CD8-positive, alpha-beta memory T cell (primary cell): ENCODE measurements around the gene CLCNKB. TPM values are rescaled to one million over a fixed set of nuclear protein-coding genes. Genes with fewer than 3 reads are reported as not detected.
"Not testable (repeated sequence)": the region's sequence is repeated elsewhere in the genome, so short reads cannot be mapped to it uniquely, and the experiment has no call there.

Source experiments
- CTCF ChIA-PET: fragments of 350-600 bp; sonication (Branson Sonifier 250); formaldehyde crosslinking; loops from one replicate; lab custom pipeline; 2021; ENCODE audit warnings: antibody characterized with exemption; lab: Charles Lee
- POLR2A ChIA-PET: fragments of 350-600 bp; sonication (Branson Sonifier 250); formaldehyde crosslinking; loops from one replicate; lab custom pipeline; 2021; ENCODE audit warnings: antibody characterized with exemption; lab: Charles Lee
- DNase-seq, 5 donors: peaks; one replicate each; pipeline versions ENCODE4 v3.0.0 to v3.0.0-alpha.2; 2020 to 2022; ENCODE audit warnings: mixed read lengths in 1 of 5
- H3K27ac ChIP-seq: one replicate; pipeline ENCODE4 v1.7.0; 2013; ENCODE audit warnings: low read depth, mild to moderate bottlenecking, low read length, moderate library complexity
- H3K27me3 ChIP-seq: 2 replicates; pipeline ENCODE4 v1.7.0; 2013; ENCODE audit warnings: low read length, mild to moderate bottlenecking; ENCODE audit not compliant: insufficient read depth, poor library complexity, severe bottlenecking
- H3K36me3 ChIP-seq: 2 replicates; pipeline ENCODE4 v1.7.0; 2013; ENCODE audit warnings: mild to moderate bottlenecking, low read length, moderate library complexity; ENCODE audit not compliant: insufficient read depth
- H3K4me1 ChIP-seq: 2 replicates; pipeline ENCODE4 v1.7.0; 2013; ENCODE audit warnings: mild to moderate bottlenecking, low read length, moderate library complexity; ENCODE audit not compliant: insufficient read depth
- H3K4me3 ChIP-seq: 2 replicates; pipeline ENCODE4 v1.7.0; 2013; ENCODE audit warnings: mild to moderate bottlenecking, low read length
- H3K9me3 ChIP-seq: 2 replicates; pipeline ENCODE4 v1.7.0; 2013; ENCODE audit warnings: mild to moderate bottlenecking, low read length
- H3K27ac Mint-ChIP-seq, 8 donors: one replicate each; pipeline ENCODE4 v1.8.0; 2020 to 2021; ENCODE audit warnings: mixed read lengths in 8 of 8, mild to moderate bottlenecking in 6 of 8, inconsistent platforms in 3 of 8, moderate library complexity in 3 of 8
- H3K27me3 Mint-ChIP-seq, 2 donors: one replicate each; pipeline ENCODE4 v1.8.0; 2020 to 2021; ENCODE audit warnings: mixed read lengths in 2 of 2, mild to moderate bottlenecking in 1 of 2, moderate library complexity in 1 of 2
- H3K36me3 Mint-ChIP-seq, 3 donors: one replicate each; pipeline ENCODE4 v1.8.0; 2020 to 2021; ENCODE audit warnings: mixed read lengths in 3 of 3, inconsistent platforms in 1 of 3, mild to moderate bottlenecking in 1 of 3
- H3K4me1 Mint-ChIP-seq, 3 donors: one replicate each; pipeline ENCODE4 v1.8.0; 2020 to 2021; ENCODE audit warnings: mixed read lengths in 3 of 3, inconsistent platforms in 1 of 3, mild to moderate bottlenecking in 1 of 3
- H3K4me3 Mint-ChIP-seq, 7 donors: one replicate each; pipeline ENCODE4 v1.8.0; 2020 to 2021; ENCODE audit warnings: mixed read lengths in 7 of 7, mild to moderate bottlenecking in 6 of 7, moderate library complexity in 4 of 7, inconsistent platforms in 2 of 7
- H3K9me3 Mint-ChIP-seq, 5 donors: one replicate each; pipeline ENCODE4 v1.8.0; 2020 to 2022; ENCODE audit warnings: mixed read lengths in 5 of 5, mild to moderate bottlenecking in 3 of 5, moderate library complexity in 2 of 5, inconsistent platforms in 1 of 5
- polyA plus RNA-seq: library from polyadenylated mRNA; unstranded; fragments of 300-500 nt; fragmentation: Illumina TruSeq; gene quantifications from one replicate; pipeline ENCODE4 v1.2.3, GENCODE V29; 2021
- total RNA-seq, 2 experiments: library from RNA; stranded (reverse); gene quantifications; one replicate each; pipeline ENCODE4 v1.2.3, GENCODE V29; 2021

The CLCNKB gene
- total and polyA plus RNA-seq, 3 experiments from 2014 or later, result not detected

DNA sequence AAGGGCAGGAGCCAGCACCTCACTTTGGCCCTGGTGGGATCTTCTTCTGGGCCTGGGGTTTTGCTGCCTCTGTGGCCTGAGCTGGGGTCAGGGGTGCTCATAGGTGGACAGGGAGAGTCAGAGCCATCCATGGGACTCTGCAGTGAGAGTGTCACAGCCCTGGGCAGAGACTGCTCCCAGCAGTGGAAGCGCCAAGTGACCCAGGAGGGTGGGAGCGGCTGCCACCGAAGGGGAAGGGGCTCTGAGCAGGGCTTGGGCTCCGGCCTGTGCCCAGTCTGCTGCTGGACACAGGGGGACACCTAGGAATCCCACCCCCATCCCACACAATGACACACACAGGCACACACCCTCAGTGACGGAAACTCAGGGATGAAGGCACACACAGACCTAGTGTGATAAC, 368 bp downstream of the CLCNKB start:
- no peak overlapping the region for H3K27ac ChIP-seq
- no peaks in the 10 kb centered on the region for H3K36me3 ChIP-seq
- no peak for DNase-seq
- H3K4me3 ChIP-seq, result no peak overlapping the region
- Mint-ChIP-seq H3K4me3 (no peak overlapping the region), H3K27ac (no peak overlapping the region), H3K4me1 (peaks cover 2 to 5% (median 3%) of the 10 kb centered on the region in 3 donors), H3K9me3 (no peaks in the 10 kb centered on the region), H3K27me3 (peaks cover 7 to 17% of the 10 kb centered on the region in 2 donors), H3K36me3 (no peaks in the 10 kb centered on the region)
- ChIA-PET CTCF (no interaction called here), POLR2A (no interaction called here)
- H3K9me3 ChIP-seq, result no peaks in the 10 kb centered on the region
- H3K27me3 ChIP-seq, result no peaks in the 10 kb centered on the region
- no peaks in the 10 kb centered on the region for H3K4me1 ChIP-seq

GRCh38 chr1:16046842-16047241, 3.3 kb downstream of the CLCNKB start:
- Mint-ChIP-seq H3K4me1 (peaks cover 2 to 5% (median 3%) of the 10 kb centered on the region in 3 donors), H3K27me3 (peaks cover 7 to 33% of the 10 kb centered on the region in 2 donors), H3K4me3 (no peak overlapping the region), H3K27ac (no peak overlapping the region), H3K9me3 (no peaks in the 10 kb centered on the region), H3K36me3 (no peaks in the 10 kb centered on the region)
- Histone ChIP-seq H3K27ac (no peak overlapping the region), H3K4me1 (no peaks in the 10 kb centered on the region), H3K9me3 (no peaks in the 10 kb centered on the region), H3K36me3 (no peaks in the 10 kb centered on the region), H3K27me3 (no peaks in the 10 kb centered on the region), H3K4me3 (no peak overlapping the region)
- DNase-seq, result no peak
- CTCF ChIA-PET, result no interaction called here
- POLR2A ChIA-PET, result no interaction called here

DNA sequence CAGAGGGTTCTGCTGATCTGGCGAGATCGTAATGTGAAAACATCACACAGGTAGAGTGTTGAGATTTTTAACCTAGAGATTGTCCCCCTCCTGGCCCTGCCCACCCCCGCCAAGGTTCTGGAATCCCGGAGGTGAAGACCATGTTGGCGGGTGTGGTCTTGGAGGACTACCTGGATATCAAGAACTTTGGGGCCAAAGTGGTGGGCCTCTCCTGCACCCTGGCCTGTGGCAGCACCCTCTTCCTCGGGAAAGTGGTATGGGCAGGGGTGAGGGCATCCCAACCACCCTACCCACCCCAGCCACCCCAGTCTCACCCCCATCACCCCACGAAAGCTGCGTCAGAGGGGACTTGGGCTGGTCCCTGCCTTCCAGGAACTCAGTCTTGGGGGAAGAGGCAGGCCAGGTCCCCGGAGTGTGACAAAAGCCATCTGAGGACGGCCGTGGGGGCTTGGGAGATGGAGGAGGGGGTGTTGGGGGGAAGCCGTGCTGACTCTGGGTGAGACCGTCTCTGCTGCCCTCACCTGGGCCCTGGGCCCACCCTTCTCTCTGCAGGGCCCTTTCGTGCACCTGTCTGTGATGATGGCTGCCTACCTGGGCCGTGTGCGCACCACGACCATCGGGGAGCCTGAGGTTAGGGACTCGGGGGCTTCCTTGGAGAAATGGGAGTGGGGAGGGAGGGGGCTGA, 4.4 kb downstream of the CLCNKB start:
- POLR2A ChIA-PET, result no interaction called here
- Histone ChIP-seq H3K36me3 (no peaks in the 10 kb centered on the region), H3K27ac (no peak overlapping the region), H3K4me3 (no peak overlapping the region), H3K4me1 (no peaks in the 10 kb centered on the region), H3K9me3 (no peaks in the 10 kb centered on the region), H3K27me3 (no peaks in the 10 kb centered on the region)
- no peaks in the 10 kb centered on the region for H3K36me3 Mint-ChIP-seq
- H3K27me3 Mint-ChIP-seq, result peaks cover 5 to 36% of the 10 kb centered on the region in 2 donors
- DNase-seq, result no peak
- H3K9me3 Mint-ChIP-seq, result no peaks in the 10 kb centered on the region
- H3K4me1 Mint-ChIP-seq, result peaks cover 2 to 5% (median 3%) of the 10 kb centered on the region in 3 donors
- no peak overlapping the region for H3K27ac Mint-ChIP-seq
- H3K4me3 Mint-ChIP-seq, result peak overlapping the region in 3 of 7 donors; percentile 35 to 63 (median 47)
- CTCF ChIA-PET, result no interaction called here

DNA sequence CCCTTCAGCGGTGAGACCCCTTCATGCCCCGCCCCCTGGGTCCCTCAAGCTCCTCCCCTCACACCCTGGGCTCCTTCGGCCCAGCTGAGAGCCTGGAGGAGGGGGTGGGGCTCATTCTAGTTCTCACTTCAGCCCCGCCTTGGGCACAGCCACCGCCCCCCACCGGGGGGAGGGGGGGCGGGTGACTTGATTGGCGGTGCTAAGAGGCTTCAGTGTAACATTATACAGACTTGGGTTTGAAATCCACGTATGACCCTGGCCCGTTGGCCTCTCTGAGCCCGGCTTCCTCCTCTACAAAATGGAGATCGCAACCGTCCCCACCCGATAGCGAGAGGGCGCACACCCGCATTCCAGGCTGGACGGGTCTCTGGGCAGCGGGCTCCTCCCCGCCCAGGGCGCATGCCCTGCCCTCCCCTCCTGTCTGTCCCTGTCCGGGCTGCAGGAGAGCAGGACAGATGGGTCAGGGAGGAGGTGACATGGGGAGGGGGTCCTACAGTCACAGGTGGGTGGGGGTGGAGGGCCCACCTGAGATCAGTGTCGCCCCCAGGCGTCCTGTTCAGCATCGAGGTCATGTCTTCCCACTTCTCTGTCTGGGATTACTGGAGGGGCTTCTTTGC, 5.1 kb downstream of the CLCNKB start:
- H3K4me1 ChIP-seq, result no peaks in the 10 kb centered on the region
- Mint-ChIP-seq H3K4me1 (peaks cover 2 to 5% (median 3%) of the 10 kb centered on the region in 3 donors), H3K9me3 (no peaks in the 10 kb centered on the region), H3K27me3 (peaks cover 5 to 36% of the 10 kb centered on the region in 2 donors), H3K36me3 (no peaks in the 10 kb centered on the region), H3K4me3 (peak overlapping the region in 2 of 7 donors; percentile 31 to 47), H3K27ac (no peak overlapping the region)
- peak overlapping the region; percentile 32 for H3K4me3 ChIP-seq
- no peaks in the 10 kb centered on the region for H3K27me3 ChIP-seq
- ChIA-PET POLR2A (no interaction called here), CTCF (no interaction called here)
- H3K9me3 ChIP-seq, result no peaks in the 10 kb centered on the region
- DNase-seq, result peak in 2 of 5 donors; percentile 26 to 35
- H3K36me3 ChIP-seq, result no peaks in the 10 kb centered on the region
- peak overlapping the region; percentile 20 for H3K27ac ChIP-seq

- H3K4me3 Mint-ChIP-seq, result no peak overlapping the region
- no peaks in the 10 kb centered on the region for H3K4me1 ChIP-seq
- no peak overlapping the region for H3K4me3 ChIP-seq
- DNase-seq, result no peak
- H3K27me3 Mint-ChIP-seq, result peaks cover 3 to 36% of the 10 kb centered on the region in 2 donors
- H3K36me3 ChIP-seq, result no peaks in the 10 kb centered on the region
- peak overlapping the region in 1 of 8 donors; percentile 65 for H3K27ac Mint-ChIP-seq
- peaks cover 2 to 5% (median 3%) of the 10 kb centered on the region in 3 donors for H3K4me1 Mint-ChIP-seq
- H3K27ac ChIP-seq, result no peak overlapping the region
- no peaks in the 10 kb centered on the region for H3K9me3 Mint-ChIP-seq
- H3K27me3 ChIP-seq, result no peaks in the 10 kb centered on the region
- no peaks in the 10 kb centered on the region for H3K9me3 ChIP-seq
- H3K36me3 Mint-ChIP-seq, result no peaks in the 10 kb centered on the region
- ChIA-PET POLR2A (no interaction called here), CTCF (interaction anchor here (1.0 to 1.5 kb wide), 2 partner anchors 41 to 259 kb away, joined by 3 to 5 read pairs; no protein-coding TSS in a partner anchor)
Observed at GRCh38 chr1:16050328-16050727, 6.7 kb downstream of the CLCNKB start.

GRCh38 chr1:16051039-16051438, 7.5 kb downstream of the CLCNKB start:
- peaks cover 3 to 30% of the 10 kb centered on the region in 2 donors for H3K27me3 Mint-ChIP-seq
- no peaks in the 10 kb centered on the region for H3K4me1 ChIP-seq
- POLR2A ChIA-PET, result no interaction called here
- no peak overlapping the region for H3K27ac ChIP-seq
- no peaks in the 10 kb centered on the region for H3K9me3 Mint-ChIP-seq
- DNase-seq, result no peak
- no peaks in the 10 kb centered on the region for H3K27me3 ChIP-seq
- H3K4me1 Mint-ChIP-seq, result peaks cover 3 to 7% (median 7%) of the 10 kb centered on the region in 3 donors
- no peaks in the 10 kb centered on the region for H3K9me3 ChIP-seq
- H3K27ac Mint-ChIP-seq, result no peak overlapping the region
- H3K36me3 Mint-ChIP-seq, result no peaks in the 10 kb centered on the region
- no peaks in the 10 kb centered on the region for H3K36me3 ChIP-seq
- no peak overlapping the region for H3K4me3 Mint-ChIP-seq
- no peak overlapping the region for H3K4me3 ChIP-seq
- CTCF ChIA-PET, result interaction anchor here (1.0 to 1.5 kb wide), 2 partner anchors 42 to 259 kb away, joined by 3 to 5 read pairs; no protein-coding TSS in a partner anchor

GRCh38 chr1:16051949-16052348, 8.4 kb downstream of the CLCNKB start:
- Mint-ChIP-seq H3K4me3 (peak overlapping the region in 1 of 7 donors; percentile 9), H3K27me3 (peaks cover 3 to 27% of the 10 kb centered on the region in 2 donors)
- H3K4me1 ChIP-seq, H3K4me1 Mint-ChIP-seq, H3K9me3 ChIP-seq, H3K27ac ChIP-seq, DNase-seq, CTCF ChIA-PET, H3K9me3 Mint-ChIP-seq, H3K27ac Mint-ChIP-seq, H3K4me3 ChIP-seq, H3K36me3 Mint-ChIP-seq, H3K27me3 ChIP-seq, POLR2A ChIA-PET, H3K36me3 ChIP-seq: not testable (repeated sequence)

- Histone ChIP-seq H3K9me3 (no peaks in the 10 kb centered on the region), H3K4me1 (no peaks in the 10 kb centered on the region), H3K27ac (no peak overlapping the region), H3K27me3 (no peaks in the 10 kb centered on the region), H3K36me3 (no peaks in the 10 kb centered on the region), H3K4me3 (no peak overlapping the region)
- H3K4me3 Mint-ChIP-seq, result no peak overlapping the region
- H3K4me1 Mint-ChIP-seq, result peaks cover 4 to 7% (median 4%) of the 10 kb centered on the region in 3 donors
- H3K27ac Mint-ChIP-seq, result no peak overlapping the region
- CTCF ChIA-PET, result interaction anchor here (1.3 kb wide), 1 partner anchor 262 kb away, joined by 4 read pairs; no protein-coding TSS in a partner anchor
- POLR2A ChIA-PET, result no interaction called here
- H3K36me3 Mint-ChIP-seq, result no peaks in the 10 kb centered on the region
- DNase-seq, result no peak
- H3K9me3 Mint-ChIP-seq, result no peaks in the 10 kb centered on the region
- peaks cover 0 to 19% of the 10 kb centered on the region in 2 donors for H3K27me3 Mint-ChIP-seq
Observed at GRCh38 chr1:16053781-16054502, 10.4 kb downstream of the CLCNKB start.
